ENCODE measurements around the gene KLHL22.

DNA sequence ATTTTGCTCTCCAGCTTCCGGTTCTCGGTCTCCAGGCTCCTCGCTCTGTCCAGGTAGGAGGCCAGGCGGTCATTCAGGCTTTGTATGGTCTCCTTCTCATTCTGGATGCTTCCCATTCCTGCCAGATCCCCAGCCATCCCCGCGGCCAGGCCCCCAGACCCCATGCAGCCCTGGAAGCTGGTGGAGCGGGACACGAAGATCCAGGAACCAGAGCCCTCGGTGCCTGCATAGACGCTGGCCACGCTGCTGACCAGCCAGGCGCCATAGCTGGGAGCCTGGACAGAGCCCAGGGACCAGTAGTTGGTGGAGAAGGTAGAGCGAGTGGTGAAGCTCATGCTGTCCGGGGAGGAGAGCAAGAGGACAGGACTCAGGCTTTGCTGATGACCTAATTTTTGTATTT, 11.8 kb downstream of the KLHL22 start:
- TF ChIP-seq, protein P1, sequence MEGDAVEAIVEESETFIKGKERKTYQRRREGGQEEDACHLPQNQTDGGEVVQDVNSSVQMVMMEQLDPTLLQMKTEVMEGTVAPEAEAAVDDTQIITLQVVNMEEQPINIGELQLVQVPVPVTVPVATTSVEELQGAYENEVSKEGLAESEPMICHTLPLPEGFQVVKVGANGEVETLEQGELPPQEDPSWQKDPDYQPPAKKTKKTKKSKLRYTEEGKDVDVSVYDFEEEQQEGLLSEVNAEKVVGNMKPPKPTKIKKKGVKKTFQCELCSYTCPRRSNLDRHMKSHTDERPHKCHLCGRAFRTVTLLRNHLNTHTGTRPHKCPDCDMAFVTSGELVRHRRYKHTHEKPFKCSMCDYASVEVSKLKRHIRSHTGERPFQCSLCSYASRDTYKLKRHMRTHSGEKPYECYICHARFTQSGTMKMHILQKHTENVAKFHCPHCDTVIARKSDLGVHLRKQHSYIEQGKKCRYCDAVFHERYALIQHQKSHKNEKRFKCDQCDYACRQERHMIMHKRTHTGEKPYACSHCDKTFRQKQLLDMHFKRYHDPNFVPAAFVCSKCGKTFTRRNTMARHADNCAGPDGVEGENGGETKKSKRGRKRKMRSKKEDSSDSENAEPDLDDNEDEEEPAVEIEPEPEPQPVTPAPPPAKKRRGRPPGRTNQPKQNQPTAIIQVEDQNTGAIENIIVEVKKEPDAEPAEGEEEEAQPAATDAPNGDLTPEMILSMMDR (IDR thresholded peaks at IDR 0.05; ENCODE audit: low read depth, low read length): no peak
- no peak for TF ChIP-seq EZH2phosphoT487 (IDR thresholded peaks at IDR 0.05; ENCODE audit: low read depth)
